22Rv1 (cell line): ENCODE data around the gene HOXA4.

Experiments used
- H3K27ac ChIP-seq: fragments of 450-650 bp; 2 replicates; pipeline ENCODE4 v1.5.1; 2017
- ZFX ChIP-seq: fragments of 450-650 bp; IDR thresholded peaks from 2 replicates; pipeline ENCODE4 v1.6.1; 2017; ENCODE audit warnings: antibody characterized with exemption, borderline replicate concordance
- TF ChIP-seq, protein P1 (sequence below): fragments of 450-650 bp; IDR thresholded peaks from 2 replicates; pipeline ENCODE4 v1.5.1; 2017; ENCODE audit warnings: mild to moderate bottlenecking

The HOXA4 gene

DNA sequence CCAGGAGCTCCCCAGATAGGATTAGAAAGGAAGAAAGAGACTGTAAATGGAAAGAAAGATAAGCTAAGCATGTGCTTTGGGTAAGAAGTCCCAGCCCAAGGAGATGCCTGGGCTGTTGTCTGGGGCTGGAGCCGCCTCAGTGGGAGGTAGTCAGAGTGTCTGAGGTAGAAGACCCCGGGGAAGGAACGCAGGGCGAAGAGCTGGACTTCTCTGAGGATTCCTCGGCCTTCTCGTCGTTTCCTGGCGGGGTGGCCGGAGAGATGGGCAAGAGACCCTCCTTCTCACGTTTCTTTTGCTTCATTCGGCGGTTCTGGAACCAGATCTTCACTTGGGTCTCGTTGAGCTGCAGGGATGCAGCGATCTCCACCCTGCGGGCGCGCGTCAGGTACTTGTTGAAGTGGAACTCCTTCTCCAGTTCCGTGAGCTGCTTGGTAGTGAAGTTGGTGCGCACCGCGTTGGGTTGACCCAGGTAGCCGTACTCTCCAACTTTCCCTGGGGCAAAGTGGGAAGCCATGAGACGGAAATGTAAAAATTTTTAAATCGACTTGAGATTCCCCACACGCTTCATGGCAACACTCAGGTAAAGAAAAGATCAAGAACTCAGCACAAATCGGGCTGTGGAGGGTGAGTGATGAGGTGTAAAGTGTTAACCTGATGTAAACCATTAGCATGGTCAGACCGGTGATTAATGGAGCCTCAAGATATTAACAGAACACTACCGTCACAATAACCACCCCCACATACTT lies 36.1 kb downstream of the HOXA4 start:
- TF ChIP-seq, protein P1, sequence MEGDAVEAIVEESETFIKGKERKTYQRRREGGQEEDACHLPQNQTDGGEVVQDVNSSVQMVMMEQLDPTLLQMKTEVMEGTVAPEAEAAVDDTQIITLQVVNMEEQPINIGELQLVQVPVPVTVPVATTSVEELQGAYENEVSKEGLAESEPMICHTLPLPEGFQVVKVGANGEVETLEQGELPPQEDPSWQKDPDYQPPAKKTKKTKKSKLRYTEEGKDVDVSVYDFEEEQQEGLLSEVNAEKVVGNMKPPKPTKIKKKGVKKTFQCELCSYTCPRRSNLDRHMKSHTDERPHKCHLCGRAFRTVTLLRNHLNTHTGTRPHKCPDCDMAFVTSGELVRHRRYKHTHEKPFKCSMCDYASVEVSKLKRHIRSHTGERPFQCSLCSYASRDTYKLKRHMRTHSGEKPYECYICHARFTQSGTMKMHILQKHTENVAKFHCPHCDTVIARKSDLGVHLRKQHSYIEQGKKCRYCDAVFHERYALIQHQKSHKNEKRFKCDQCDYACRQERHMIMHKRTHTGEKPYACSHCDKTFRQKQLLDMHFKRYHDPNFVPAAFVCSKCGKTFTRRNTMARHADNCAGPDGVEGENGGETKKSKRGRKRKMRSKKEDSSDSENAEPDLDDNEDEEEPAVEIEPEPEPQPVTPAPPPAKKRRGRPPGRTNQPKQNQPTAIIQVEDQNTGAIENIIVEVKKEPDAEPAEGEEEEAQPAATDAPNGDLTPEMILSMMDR = no peak
- TF ChIP-seq ZFX = no peak
- no peak overlapping the region for H3K27ac ChIP-seq

DNA sequence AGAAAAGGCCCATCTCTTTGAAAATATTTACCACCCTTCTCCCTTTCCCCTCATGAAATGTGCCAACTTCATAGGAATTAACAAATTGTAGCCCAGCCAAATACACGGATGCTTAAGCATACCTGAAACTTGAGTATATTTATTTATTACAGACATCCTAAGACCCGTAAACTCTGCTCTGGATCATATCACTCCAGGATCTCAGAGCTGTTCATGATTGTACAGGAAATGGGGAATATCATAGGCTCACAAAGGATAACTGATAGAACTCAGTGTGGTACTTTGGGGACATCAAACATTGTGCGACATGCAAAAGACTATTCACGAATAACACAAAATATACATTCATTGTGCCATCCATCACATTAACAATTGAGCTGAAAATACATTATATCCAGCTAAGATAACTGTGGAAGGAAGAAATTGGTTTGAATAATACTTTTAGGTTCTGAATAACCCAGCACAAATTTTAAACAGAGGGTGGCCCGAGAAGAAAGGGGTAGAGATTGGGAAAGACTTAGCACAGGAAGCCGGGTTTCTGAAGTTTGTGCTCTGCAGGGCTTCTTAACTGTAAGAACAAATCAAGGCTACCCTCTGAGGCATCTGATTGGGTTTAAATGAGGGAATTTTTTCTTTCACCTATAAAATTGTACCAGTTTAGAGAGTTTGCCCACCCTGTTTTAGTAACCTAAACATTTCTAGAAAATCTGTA lies 37.2 kb downstream of the HOXA4 start:
- no peak overlapping the region for H3K27ac ChIP-seq
- no peak for TF ChIP-seq ZFX
- TF ChIP-seq, protein P1 = no peak

DNA sequence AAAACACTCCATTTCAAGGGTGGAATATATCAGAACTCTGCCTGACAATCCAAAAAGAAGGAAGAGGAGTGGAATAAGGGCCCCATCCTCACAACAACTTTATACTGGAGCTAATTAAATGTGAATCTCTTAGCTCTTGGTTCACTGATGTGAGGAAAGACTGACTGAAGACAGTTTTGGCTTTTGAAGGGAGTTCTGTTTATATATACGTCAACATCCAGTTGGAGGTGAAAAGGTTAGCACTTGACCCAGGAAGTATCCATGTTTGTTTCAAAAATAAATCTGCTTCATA lies 37.8 kb downstream of the HOXA4 start:
- no peak overlapping the region for H3K27ac ChIP-seq
- no peak for TF ChIP-seq ZFX
- TF ChIP-seq, protein P1 = no peak

DNA sequence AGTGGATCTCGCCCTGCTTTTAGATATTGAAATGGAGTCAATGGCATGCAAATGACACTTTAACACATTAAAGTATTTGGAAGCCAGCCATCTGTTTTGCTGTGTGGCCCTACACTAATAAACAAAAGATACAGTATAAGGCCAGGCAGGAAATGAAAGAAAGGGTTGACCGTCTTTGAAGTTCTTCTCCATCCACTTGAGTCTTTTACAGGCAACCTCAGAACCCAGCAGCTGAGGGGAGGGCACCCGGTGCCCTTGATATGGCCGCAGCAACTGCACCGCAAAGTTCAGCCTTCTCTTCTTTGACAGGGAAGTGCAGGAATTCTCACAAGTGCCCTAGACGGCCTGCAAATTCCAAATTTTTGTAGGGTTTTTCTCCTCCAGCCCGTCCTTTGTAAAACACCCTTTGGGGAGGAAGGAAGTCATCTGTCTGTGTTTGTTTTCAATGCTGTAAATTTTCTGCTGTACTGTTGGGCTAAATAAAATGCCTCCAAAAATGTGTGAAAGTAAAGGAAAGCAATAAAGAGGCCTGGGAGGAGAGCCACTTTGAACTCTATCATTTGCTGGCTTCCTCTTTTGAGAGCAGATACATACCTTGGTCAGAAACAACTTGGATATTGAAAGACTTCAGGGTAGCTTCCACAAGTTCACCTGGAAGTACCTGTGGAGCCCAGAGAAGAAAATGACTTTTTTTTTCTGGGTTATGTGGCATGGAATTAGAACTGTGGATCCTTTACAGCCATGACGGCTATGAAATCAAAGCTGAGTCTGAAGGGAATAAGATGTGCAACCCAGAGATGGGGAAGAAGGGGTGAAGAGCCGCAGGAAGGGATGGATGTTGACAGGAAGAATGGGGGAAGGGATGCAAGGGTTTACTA lies 38.4 kb downstream of the HOXA4 start:
- TF ChIP-seq ZFX = no peak
- TF ChIP-seq, protein P1 = no peak
- no peak overlapping the region for H3K27ac ChIP-seq

DNA sequence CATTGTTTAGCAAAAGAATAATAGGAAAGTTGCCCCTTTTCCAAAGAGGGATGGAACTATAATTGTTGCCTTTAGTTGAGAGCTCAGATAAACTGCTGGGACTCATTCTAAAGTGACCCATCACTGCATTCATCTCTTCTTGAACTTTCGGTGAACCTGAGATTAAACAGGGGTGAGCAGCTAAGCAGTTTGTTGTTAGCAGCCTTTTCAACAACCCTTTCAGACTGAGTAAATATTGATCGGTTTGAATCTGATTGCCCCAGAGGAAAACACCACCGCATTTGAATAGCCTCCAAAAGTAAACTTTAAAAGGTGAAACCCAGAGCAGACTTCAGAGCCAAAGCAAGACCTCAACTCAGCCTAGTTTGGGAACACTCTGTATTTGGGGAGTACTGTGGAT lies 39.5 kb downstream of the HOXA4 start:
- H3K27ac ChIP-seq = no peak overlapping the region

DNA sequence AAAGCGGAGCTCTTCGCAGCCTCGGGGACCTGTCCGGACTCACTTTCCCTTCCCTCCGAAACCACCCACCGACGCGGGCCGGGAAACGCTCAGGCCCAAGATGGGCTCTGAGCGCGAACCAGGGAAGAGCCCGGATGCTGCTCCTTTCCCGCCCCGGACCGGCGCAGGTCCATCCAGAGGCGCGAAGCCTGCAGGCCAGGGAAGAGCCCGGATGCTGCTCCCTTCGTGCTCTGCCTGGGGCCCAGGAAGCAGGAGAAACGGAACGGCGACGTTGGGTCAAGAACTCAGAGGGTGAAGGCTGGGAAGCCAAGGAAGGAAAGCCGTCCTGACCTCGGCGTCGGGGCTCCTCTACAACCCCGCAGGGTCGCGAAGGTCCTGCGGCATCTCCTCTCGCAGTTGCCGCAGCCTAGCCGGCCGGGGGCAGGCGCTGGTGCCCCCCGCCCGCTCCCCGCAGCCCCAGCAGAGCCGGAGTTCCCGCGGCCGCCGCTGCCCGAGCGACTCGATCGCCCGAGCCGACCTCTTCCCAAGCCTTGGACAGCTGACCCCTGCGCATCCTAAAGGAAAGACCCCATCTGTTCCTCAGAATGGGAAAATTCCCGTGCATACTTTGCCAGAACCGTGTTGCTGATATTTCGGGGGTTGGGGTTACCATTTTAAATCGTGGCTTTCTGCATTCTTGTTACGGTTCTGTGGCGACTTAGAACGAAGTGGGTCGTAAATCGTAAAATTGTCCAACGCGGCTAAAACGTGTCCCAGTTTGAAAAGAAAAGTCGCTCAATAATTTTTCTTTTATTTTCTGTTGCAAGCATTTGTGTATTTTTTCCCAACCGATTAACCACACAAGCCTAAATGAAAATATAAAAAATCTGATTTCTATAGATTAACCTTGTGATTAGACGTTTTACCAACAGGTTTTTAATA lies 42.3 kb downstream of the HOXA4 start:
- H3K27ac ChIP-seq = no peak overlapping the region
- TF ChIP-seq, protein P1 = no peak
- TF ChIP-seq ZFX = no peak

More for the DNA sequence above, 39.5 kb downstream of the HOXA4 start:
- TF ChIP-seq, protein P1 = no peak
- no peak for TF ChIP-seq ZFX
